ENCODE results near the gene LGALSL.

LGALSL gene

DNA sequence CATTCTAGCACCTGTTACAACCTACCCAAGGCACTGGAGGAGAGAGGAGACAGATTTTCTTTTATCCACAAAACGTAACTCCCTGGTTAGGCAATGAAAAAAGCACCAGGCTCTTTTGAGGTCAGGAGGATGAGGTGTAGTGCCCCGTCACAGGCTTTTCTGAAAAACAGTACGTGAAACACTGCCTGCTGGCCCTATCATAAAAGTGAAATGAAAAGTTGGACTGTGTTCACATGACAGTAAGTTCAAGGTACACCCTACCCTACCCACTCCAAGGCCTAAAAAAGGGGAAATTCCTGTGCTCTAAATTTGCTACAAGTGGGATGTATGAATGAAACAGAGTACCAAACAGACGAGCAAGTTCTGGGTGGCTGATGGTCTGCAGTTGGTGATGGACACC, 17.6 kb downstream of the LGALSL start:
- no peak for DNase-seq (ENCODE audit: low spot score)

DNA sequence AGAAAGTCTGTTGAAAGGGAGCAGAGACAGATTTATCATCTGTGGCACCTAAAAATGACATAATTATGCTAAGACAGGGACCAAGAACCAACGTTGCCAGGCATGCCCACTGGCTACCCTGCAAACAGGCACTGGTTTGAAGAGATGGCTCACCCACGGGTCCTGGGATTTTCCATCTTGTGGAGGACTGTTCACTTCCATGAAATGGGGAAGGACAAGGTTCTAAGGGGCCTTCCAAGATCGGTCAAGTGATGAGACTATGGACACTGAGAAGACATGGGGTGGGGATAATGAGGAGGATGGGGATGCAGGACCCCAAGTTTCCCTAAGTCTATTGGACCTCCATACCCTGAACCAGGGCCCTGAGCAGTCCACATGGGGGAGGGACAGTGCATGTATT, 18.9 kb downstream of the LGALSL start:
- DNase-seq (ENCODE audit: low spot score), result no peak

DNA sequence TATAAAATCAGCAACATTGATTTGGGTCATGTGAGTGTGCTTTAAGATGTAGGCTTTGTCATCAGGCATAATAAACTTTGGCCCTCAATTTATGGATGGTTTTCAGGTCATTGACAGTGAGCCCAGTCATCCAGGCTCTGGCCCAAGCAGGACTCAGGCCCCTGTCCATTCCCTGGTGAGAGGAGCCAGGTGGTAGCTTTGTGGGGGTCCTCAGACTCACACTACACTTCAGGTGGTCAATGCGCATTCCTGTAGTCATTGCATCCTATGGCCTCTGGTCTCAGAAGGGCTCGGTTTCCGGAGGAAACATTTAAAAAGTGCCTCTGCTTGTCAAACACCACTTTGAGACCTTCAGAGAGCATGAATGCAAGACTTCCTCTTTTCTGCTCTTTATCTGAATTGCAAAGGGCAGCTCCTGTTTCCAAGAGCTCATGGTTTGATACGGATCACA, 20.2 kb downstream of the LGALSL start:
- DNase-seq (ENCODE audit: low spot score), result peak; percentile 22

DNA sequence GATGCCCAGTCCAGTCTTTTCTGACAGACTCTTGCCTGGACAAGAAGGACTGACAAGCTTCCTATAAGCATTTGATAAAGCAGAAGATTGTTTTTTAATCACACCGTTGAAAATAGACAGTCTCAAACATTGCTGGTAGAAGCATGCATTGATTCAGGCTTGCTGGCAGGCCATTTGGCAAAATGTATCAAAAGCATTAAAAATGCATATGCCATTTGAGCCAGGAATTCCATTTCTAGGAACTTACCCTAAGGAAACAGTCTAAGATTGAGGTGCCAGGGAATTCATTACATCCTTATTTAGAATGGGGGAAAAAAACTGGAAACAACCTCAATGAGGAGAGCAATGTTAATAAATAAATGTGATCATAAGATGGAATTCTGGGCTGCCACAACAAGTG, 20.7 kb downstream of the LGALSL start:
- no peak for DNase-seq (ENCODE audit: low spot score)

DNA sequence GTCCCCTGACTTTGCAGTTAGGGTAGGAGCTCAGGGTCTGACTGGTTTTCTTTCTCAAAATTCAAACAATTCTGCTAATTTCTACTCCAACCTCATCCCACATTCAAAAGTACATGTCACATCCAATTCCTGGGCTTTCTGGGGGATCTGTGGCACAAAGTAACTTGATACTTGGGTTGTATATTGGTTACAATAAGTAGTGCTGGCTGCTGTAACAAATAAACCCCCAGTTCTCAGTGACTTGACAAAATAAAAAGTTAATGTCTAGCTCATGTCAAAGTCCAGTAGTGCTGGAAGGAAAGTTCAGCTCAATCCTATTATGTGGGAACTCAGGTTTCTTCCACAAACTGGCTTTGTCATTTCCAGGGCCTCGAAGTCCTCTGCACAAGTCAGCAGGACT, 23.1 kb downstream of the LGALSL start:
- no peak for DNase-seq (ENCODE audit: low spot score)

DNA sequence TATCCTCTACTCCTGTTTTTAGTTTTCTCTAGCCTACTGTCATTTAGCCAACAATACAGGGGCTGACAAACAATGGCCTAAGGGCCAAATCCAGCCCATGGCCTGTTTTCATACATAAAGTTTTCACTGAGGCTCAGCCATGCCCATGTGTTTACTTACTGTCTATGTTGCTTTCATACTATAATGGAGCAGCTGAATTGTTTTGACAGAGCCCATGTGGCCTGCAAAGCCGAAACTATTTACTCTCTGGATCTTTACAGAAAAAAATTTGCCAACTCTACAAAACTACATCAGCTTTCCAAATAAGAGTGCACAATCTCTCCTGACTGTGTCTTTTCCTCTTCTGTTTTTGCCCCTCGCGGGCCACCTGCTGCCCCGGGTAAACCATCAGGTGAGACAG, 24.0 kb downstream of the LGALSL start:
- no peak for DNase-seq (ENCODE audit: low spot score)

DNA sequence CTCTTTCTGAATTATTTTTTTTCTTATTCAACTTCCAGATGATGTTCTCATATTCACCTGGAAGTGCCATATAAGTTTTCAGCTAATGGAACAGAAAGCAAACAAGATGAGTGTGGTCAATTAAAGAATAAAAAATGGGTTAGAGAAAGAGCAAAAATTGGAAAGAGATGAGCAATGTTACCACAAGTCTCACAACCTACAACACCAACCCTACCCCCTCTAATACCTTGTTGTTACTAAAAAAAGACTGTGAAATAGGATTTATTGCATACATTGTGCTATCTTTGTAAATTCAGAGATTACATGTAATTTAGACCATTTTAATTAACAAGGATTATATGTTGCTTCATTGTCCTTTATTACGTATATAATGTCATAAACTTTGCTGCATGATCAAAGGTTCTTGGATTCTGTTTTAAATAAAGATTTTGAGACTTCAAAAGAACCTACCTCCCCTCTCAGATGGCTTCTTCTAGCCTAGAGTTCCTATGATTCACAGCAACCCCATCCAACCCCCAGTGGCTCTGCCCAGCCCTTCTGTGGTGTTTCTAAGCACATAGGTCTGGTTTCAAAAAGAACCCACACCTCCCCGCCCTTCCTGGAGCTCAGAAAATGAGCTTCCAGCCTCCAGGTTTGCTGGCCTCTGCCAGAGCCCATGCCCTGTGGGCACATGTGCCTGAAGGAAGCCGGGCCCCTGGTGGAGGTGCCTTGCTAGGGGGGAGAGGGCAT, 24.7 kb downstream of the LGALSL start:
- DNase-seq (ENCODE audit: low spot score), result no peak

DNA sequence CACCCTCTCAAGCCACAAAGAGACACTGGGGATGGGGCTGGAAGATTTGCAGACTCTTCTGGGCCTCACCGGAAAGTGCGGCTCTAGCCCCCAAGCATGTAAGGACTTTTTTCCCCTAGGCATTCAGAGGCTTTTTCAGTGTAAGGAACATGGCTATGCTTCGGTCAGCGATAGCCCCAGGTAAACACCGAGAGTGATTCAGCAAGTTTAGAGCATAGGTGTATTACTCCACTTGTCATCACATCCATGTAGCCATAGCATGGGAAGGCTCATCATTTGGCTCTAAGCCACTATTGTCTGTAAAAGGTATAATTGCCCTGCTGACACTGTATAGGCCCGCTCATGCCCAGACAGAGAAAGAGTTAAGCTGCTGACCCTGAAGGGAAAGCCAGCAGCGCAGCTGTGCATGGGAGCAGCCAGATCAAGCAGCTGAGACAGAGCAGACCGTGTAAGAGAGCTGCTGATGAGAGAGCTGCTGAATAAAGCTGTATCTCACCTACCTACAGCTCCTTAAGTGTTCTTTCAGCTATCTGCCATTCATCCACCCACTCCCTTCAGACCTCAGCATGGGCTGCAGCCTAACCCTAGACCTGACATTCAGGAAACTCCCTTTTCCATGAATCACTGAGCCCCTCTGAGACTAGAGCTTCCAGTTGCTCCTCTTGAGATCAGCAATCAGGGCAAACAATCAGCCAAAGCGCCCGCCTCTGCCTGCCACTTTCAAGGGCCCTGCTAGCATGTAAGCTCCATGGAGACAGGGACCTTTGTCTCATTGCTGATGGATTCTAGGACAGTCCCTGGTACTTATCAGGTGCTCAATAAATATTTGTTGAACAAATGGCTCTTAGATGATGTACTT, 25.5 kb downstream of the LGALSL start:
- DNase-seq (ENCODE audit: low spot score), result no peak

DNA sequence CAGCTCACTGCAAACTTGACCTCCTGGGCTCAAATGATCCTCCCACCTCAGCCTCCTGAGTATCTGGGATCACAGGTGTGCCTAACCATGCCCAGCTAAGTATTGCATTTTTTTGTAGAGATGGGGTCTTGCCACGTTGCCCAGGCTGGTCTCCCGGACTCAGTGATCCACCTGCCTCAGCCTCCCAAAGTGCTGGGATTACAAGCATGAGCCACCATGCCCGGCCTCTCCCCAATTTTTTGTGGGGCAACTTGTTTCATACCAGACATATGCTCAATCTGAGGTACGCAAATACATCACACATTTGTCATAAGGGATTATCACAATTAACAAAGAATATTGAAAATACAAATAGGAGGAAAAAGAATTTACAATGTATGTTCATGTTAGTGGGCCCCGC, 27.7 kb downstream of the LGALSL start:
- no peak for DNase-seq (ENCODE audit: low spot score)

DNA sequence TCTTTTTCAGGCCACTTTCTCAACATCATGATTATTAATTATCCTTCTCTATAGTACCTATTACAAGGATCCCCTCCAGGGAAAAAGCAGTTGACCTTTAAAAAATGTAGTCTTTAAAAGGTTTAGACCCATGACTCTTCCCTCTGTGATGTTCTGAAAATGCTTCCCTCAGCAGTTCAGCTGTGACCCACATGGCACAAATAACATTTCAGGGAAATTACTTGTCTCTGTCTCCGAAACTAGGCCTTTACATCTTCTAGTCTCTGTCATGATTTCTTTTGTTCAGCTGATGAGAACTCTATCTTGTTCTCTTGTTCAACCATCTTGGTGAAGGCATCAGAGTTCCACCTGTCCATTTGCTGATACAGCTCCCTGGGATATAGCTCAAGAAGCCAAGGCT, 28.3 kb downstream of the LGALSL start:
- DNase-seq (ENCODE audit: low spot score), result no peak

DNA sequence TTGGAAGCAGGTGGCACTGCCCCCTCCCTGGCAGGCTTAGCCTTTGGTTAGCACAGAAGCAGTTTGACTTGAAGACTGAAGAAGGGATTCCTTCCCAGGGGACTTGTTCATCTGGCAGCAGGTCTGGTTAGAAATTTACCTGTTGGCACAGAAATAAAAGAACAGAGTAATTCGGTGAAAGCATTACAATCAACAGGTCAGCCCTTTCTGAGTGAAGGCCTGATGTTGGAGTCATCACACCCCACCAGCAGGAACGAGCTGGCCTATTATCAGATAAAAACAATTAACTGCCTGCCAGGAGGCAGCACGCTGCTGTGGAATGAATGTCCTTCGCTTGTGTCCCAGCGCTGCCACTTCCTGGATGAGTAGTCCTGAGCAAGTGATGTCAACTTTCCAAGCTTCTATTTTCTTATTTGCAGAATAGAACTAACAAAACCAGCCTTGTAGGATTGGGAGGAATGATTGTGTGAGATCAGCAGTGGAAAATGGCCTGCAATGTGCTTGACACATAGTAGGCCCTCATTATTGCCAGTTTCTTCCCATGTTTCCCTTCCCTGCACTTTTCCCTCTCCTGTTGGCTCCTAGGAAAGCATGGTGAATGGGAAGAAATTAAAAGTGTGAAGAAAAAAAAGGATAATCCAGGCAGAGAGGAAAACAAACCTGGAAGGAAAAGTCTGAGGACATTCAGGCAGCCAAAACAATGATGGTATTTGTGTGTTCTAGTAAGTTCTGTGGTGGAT, 29.0 kb downstream of the LGALSL start:
- no peak for DNase-seq (ENCODE audit: low spot score)

DNA sequence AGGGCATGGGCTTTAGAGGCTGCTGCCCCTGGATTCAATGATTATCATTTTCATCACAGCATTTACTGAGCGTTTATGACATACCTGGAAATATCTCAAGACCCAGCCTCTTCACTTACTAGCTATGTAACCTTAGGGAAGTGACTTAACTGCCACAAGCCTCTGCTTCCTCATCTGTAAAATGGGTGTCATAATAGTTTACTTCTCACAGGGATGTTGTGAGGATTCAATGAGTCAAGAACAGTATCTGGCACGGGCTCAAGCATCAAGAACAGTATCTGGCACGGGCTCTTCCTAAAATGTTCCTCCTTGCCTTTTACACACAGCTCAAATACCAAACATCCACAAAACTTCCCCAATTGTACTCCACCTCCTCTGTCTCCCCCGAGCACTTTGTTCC, 31.4 kb downstream of the LGALSL start:
- no peak for DNase-seq (ENCODE audit: low spot score)

DNA sequence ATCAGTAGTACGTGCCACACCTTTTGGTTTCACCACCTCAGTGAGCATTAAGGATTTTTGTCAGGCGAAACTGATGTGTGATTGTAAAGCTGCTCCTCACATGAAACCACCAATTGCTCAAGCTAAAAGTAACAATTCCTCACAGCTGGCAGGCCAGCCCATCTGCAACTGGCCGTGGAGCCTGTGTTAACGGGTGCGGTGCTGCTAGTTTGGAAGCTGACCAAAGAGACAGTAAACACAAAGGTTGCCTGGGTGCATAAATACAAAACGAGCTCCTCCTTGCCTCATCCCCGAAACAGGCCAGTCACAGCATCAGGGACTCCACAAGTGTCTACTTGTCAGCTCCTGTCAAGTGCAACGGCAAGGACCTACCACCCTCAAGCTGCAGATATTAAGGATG, 32.0 kb downstream of the LGALSL start:
- no peak for DNase-seq (ENCODE audit: low spot score)

DNA sequence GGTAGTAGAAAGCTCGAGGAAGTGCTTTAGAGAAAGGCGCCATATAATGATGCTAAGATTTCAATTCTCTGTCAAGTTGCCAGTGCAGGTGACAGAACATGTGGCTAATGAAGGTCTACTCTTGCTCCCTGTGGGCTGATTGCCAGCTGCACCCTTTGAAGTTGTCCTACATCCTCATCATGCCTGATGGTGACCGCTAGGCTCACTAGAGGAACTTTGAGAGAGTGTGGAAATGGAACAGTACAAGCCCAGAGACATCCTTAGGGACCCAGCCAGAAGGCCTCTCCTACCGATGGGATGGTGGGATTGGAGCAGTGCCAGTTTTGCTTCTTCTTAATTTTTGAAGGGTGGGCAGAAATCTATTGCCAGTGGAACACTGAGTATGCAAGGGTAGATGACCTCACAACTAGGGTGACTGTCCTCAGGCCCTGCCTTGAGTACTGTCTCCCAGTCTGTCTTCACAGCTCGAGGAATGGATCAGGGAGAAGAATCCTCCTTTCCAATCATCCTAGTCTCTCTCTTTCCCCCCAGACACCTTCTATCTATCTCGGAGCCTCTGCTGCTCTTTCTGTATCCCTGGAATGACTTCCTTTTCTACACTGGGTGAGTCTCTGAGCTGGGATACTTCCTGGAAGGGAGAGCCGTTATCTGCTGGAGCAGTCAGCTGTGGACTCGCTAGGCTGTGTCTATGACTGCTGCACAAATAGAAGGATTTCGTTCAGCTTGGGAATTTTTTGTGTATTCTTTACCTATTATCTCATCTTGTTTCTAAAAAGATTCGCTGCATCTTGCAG, 33.5 kb downstream of the LGALSL start:
- DNase-seq (ENCODE audit: low spot score), result peak; percentile 3

DNA sequence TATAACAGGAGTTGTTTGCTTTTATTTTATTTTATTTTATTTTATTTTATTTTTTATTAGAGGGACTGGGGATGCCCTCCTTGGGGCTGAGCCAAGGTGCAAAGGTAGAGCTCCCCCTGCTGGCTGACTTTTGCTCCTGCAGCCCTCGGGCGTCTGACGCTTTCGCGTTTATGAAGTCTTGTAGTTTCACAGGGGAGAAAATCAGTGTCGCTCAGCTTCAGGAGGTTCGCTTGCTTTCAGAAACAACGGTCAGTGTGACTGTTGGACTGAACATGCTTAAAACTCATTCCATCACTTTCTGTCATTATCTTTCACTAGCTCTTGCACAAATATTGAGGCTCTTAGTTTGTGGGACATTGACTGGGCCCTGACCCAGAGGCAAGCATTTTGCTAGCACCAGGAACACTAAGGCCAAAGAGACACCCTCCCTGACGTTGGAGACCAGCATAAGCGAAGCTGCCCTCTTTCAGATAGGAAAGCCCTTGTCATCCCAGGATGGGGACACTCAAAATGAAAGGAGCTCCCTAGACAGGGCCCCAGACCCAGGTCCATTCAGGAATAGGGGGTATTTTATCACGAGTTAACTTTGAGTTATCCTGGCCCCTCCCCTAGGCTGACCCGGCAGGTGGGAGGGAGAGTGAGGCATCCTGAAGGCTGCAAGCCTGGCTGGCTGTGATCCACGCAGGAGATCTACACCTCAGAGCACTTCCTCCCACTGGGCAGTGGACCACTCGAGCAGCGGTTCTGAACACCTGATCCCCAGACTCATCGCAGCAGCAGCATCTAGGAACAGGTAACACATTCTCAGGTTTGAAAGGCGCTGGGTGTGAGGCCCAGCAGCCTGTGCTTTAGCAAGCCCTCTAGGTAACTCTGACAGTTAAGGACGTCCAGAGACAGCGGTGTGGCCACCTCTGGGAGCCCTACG, 34.4 kb downstream of the LGALSL start:
- peak; percentile 49 for DNase-seq (ENCODE audit: low spot score)

DNA sequence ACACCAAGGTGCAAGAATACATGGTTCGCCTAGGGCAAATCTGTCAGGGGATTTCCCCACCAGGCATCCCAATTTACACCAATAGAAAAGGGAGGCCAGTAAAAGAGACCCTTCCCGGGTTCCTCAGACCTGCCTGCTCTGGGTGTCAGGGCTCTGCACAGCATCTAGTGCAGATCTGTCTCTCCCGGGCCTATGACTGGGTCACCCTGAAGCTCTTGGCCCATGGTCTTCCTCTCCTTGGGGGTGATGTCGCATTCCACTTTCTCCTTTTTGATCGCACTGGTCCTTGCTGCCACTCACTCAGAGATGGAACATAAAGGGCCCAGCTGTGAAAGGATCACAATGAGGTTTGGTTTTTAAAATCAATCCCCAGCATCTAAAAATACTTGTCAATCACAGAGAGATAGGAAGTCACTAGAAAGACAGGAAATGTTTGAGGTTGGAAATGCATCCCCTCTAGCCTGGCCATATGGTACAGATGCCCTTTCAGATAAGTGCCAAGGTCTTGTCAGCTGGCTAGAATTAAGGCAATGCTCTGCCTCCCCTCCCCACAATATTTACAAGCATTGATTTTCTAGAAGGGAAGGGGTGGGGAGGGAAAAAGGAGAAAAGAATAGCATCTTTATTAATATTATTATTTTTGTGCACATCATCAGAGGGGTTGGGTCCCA, 35.3 kb downstream of the LGALSL start:
- no peak for DNase-seq (ENCODE audit: low spot score)

DNA sequence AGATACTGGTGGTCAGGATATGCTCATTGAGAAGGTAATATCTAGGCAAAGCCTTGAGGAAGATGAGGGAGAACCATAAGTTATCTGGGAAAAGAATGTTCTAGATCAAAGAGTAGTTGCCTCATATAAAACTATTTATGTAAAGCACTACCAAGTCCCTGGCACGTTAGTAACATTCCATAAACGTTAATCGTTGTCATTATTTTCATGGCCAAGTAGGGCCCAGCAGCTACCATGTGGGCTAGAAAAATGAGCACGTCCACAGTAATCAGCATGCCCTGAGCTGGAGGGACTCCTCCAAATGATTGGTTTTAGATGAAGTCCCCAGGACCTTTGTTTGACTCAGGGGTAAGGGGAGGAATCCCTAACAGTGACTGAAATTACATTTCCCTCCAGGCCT, 37.5 kb downstream of the LGALSL start:
- DNase-seq (ENCODE audit: low spot score), result no peak

DNA sequence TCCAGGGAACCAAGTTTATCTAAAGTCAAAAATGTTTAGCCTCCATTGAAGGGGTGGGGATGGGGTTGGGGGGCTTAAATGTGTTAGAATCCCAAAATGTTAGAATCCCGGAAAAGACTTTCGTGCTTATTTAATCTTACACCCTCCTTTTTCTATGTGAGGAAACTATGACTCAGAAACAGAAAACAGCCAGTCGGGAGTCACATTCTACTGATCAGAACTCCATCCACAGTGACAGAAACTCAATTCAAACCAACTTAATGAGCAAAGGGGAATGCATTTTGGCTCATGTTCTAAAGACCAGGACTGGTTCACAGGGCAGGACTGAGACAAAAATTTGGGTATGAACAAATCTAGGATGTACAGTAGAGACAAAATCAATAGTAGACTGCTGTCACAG, 38.3 kb downstream of the LGALSL start:
- DNase-seq (ENCODE audit: low spot score), result no peak

DNA sequence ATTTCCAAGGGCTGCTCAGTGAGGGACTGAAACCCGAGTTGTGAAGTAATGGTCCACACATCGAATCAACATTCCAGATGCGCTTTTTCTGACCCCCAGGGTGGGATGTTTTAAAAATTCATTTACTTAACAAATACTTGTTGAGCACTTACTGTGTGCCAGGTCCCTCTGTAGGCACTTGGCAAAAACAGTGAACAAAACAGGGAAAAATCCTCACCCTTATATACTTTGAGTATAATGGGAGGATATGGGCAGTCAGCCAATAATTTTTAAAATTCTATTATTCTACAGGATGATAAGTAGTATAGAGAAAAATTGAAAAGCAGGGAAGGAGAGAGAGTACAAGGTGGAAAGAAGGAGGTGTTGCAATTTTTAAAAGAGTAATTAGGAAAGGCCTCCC, 38.9 kb downstream of the LGALSL start:
- DNase-seq (ENCODE audit: low spot score), result no peak

DNA sequence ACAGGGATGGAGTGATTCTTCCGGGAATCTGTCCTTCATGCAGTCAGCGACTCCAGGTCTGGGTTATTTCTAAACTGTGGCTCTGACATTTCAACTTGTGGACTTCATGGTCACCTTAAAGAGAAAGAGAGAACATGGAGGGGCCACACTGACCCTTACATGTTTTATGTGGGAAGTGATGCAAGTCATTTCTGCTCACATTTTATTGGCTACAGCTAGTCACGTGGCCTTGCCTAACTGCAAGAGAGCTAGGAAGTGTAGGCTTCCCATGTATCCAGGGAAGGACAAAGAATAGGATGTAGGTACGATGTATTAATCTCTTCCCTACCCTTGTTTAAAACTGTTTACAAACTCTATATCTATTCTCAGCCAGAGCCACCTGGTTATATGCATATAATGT, 39.8 kb downstream of the LGALSL start:
- DNase-seq (ENCODE audit: low spot score), result no peak
